Measurements from ENCODE around the gene CCDC124.
"Not testable (repeated sequence)": the region's sequence is repeated elsewhere in the genome, so short reads cannot be mapped to it uniquely, and the experiment has no call there.

CCDC124 gene

DNA sequence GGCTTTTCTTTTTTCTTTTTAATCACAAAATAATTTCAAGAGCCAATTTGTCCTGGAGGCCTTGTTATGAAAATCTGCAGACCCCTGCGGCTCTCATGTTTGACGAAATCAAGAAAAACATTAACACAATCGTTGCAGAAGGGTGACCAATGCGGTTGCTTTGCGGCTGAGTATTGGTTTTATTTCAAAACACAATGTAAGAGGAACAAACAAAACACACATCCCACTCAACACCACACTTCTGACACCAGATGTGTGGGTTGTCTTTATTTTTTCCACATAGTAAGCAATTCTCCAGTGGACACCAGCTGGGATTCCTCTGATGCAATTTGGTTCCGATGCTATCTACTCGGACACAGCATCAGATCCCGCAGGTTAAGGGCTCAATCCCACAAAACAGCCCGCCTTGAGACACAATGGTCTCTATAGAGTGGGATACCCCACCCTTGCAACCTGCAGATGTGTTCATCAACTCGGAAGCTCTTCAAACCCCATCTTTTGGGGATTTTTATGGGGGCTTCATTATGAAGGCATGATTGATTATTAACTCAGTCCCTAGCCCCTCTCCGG, 21.9 kb upstream of the CCDC124 start:
- no peaks in the 10 kb centered on the region for H4K20me1 ChIP-seq (ENCODE audit: insufficient read depth, low read length)
- no peak overlapping the region for H3K9ac ChIP-seq (ENCODE audit: low read depth, low read length)
- H3K4me1 ChIP-seq (ENCODE audit: insufficient read depth, low read length), result no peaks in the 10 kb centered on the region
- DNase-seq (no peak), ATAC-seq (ENCODE audit: insufficient read depth, low read depth) (no peak)
- H3K27ac ChIP-seq (ENCODE audit: low read length), result no peak overlapping the region
- no peaks in the 10 kb centered on the region for H3K27me3 ChIP-seq (ENCODE audit: insufficient read depth, low read length, poor library complexity)
- no peaks in the 10 kb centered on the region for H3K36me3 ChIP-seq (ENCODE audit: insufficient read depth, low read length)
- TF ChIP-seq EZH2 (IDR thresholded peaks at IDR 0.05; ENCODE audit: borderline replicate concordance, low read depth, low read length, severe bottlenecking), result no peak
- TF ChIP-seq, protein P1, sequence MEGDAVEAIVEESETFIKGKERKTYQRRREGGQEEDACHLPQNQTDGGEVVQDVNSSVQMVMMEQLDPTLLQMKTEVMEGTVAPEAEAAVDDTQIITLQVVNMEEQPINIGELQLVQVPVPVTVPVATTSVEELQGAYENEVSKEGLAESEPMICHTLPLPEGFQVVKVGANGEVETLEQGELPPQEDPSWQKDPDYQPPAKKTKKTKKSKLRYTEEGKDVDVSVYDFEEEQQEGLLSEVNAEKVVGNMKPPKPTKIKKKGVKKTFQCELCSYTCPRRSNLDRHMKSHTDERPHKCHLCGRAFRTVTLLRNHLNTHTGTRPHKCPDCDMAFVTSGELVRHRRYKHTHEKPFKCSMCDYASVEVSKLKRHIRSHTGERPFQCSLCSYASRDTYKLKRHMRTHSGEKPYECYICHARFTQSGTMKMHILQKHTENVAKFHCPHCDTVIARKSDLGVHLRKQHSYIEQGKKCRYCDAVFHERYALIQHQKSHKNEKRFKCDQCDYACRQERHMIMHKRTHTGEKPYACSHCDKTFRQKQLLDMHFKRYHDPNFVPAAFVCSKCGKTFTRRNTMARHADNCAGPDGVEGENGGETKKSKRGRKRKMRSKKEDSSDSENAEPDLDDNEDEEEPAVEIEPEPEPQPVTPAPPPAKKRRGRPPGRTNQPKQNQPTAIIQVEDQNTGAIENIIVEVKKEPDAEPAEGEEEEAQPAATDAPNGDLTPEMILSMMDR (IDR thresholded peaks at IDR 0.05; ENCODE audit: borderline replicate concordance, extremely low read depth, low read length, poor library complexity, severe bottlenecking), result no peak
- no peak overlapping the region for H3K4me3 ChIP-seq (ENCODE audit: low read depth in 1 of 2, low read length in 2 of 2)
- H3K4me2 ChIP-seq (ENCODE audit: insufficient read depth, low read length), result no peak overlapping the region
- H2AFZ ChIP-seq (ENCODE audit: low read depth, low read length), result no peak overlapping the region
- no peaks in the 10 kb centered on the region for H3K79me2 ChIP-seq (ENCODE audit: insufficient read depth, low read length)
- H3K9me3 ChIP-seq (ENCODE audit: insufficient read depth, low read length, severe bottlenecking), result peaks cover 15% of the 10 kb centered on the region

DNA sequence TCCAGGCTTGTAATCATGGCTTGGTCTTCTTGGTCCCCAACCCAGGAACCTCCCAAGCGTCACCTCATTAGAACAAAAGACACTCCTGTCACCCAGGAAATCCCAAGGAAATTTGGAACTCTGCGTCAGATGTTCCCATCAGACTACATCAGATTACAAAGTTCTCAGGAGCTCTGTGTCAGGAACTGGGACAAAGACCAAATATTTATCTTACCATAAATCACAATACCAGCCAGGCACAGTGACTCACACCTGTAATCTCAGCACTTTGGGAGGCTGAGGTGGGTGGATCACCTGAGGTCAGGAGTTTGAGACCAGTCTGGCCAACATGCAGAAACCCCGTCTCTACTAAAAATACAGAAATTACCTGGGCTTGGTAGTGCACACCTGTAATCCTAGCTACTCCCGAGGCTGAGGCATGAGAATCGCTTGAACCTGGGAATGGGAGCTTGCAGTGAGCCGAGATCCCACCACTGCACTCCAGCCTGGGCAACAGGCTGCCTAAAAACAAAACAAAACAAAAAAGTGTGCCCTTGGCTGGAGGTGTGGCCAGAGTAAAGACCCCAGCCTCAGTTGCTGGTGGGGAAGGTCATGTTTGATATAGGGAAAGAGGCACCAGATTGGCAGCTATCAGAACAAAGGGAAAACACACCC, 16.7 kb upstream of the CCDC124 start:
- Histone ChIP-seq H3K4me2 (ENCODE audit: insufficient read depth, low read length) (no peak overlapping the region), H3K9me3 (ENCODE audit: insufficient read depth, low read length, severe bottlenecking) (peaks cover 8% of the 10 kb centered on the region), H3K9ac (ENCODE audit: low read depth, low read length) (no peak overlapping the region), H3K4me1 (ENCODE audit: insufficient read depth, low read length) (no peaks in the 10 kb centered on the region), H2AFZ (ENCODE audit: low read depth, low read length) (no peak overlapping the region), H3K79me2 (ENCODE audit: insufficient read depth, low read length) (no peaks in the 10 kb centered on the region), H3K36me3 (ENCODE audit: insufficient read depth, low read length) (no peaks in the 10 kb centered on the region), H3K4me3 (ENCODE audit: low read depth in 1 of 2, low read length in 2 of 2) (no peak overlapping the region), H4K20me1 (ENCODE audit: insufficient read depth, low read length) (no peaks in the 10 kb centered on the region), H3K27ac (ENCODE audit: low read length) (no peak overlapping the region), H3K27me3 (ENCODE audit: insufficient read depth, low read length, poor library complexity) (no peaks in the 10 kb centered on the region)
- ATAC-seq (ENCODE audit: insufficient read depth, low read depth) (no peak), DNase-seq (no peak)
- no peak for TF ChIP-seq EZH2 (IDR thresholded peaks at IDR 0.05; ENCODE audit: borderline replicate concordance, low read depth, low read length, severe bottlenecking)
- TF ChIP-seq, protein P1 (IDR thresholded peaks at IDR 0.05; ENCODE audit: borderline replicate concordance, extremely low read depth, low read length, poor library complexity, severe bottlenecking), result no peak

DNA sequence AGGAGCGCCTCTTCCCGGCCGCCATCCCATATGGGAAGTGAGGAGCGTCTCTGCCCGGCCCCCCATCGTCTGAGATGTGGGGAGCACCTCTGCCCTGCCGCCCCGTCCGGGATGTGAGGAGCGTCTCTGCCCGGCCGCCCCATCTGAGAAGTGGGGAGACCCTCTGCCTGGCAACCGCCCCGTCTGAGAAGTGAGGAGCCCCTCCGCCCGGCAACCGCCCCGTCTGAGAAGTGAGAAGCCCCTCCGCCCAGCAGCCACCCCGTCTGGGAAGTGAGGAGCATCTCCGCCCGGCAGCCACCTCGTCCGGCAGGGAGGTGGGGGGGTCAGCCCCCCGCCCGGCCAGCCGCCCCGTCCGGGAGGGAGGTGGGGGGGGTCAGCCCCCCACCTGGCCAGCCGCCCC, 14.7 kb upstream of the CCDC124 start:
- H3K9me3 ChIP-seq (ENCODE audit: insufficient read depth, low read length, severe bottlenecking); H3K4me3 ChIP-seq (ENCODE audit: low read depth in 1 of 2, low read length in 2 of 2); H2AFZ ChIP-seq (ENCODE audit: low read depth, low read length); H3K9ac ChIP-seq (ENCODE audit: low read depth, low read length); ATAC-seq (ENCODE audit: insufficient read depth, low read depth); H3K27ac ChIP-seq (ENCODE audit: low read length); H3K36me3 ChIP-seq (ENCODE audit: insufficient read depth, low read length); H3K4me1 ChIP-seq (ENCODE audit: insufficient read depth, low read length); DNase-seq; H4K20me1 ChIP-seq (ENCODE audit: insufficient read depth, low read length); H3K79me2 ChIP-seq (ENCODE audit: insufficient read depth, low read length); H3K27me3 ChIP-seq (ENCODE audit: insufficient read depth, low read length, poor library complexity); H3K4me2 ChIP-seq (ENCODE audit: insufficient read depth, low read length): not testable (repeated sequence)

DNA sequence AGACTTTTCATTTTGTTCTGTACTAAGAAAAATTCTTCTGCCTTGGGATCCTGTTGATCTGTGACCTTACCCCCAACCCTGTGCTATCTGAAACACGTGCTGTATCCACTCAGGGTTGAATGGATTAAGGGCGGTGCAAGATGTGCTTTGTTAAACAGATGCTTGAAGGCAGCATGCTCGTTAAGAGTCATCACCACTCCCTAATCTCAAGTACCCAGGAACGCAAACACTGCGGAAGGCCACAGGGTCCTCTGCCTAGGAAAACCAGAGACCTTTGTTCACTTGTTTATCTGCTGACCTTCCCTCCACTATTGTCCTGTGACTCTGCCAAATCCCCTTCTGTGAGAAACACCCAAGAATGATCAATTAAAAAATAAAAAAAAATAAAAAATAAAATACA, 13.7 kb upstream of the CCDC124 start:
- H3K27me3 ChIP-seq (ENCODE audit: insufficient read depth, low read length, poor library complexity), result not testable (repeated sequence)

More for the DNA sequence above, 13.7 kb upstream of the CCDC124 start:
- H3K4me1 ChIP-seq (ENCODE audit: insufficient read depth, low read length); H3K4me3 ChIP-seq (ENCODE audit: low read depth in 1 of 2, low read length in 2 of 2); H3K79me2 ChIP-seq (ENCODE audit: insufficient read depth, low read length); H3K9me3 ChIP-seq (ENCODE audit: insufficient read depth, low read length, severe bottlenecking); H3K4me2 ChIP-seq (ENCODE audit: insufficient read depth, low read length); H3K9ac ChIP-seq (ENCODE audit: low read depth, low read length); H4K20me1 ChIP-seq (ENCODE audit: insufficient read depth, low read length); ATAC-seq (ENCODE audit: insufficient read depth, low read depth); DNase-seq; H3K27ac ChIP-seq (ENCODE audit: low read length); H2AFZ ChIP-seq (ENCODE audit: low read depth, low read length); H3K36me3 ChIP-seq (ENCODE audit: insufficient read depth, low read length): not testable (repeated sequence)
